ENCODE results near the gene TCF4. TPM values are rescaled to one million over a fixed set of nuclear protein-coding genes. Genes with fewer than 3 reads are reported as not detected.

The TCF4 gene
- total RNA-seq, 2 experiments from 2014 or later, result 75.9 to 76.0 TPM

- TF ChIP-seq EZH2phosphoT487 (IDR thresholded peaks at IDR 0.05; ENCODE audit: borderline replicate concordance, low read depth, low read length) (no peak), CTCF (conservative IDR thresholded peaks at IDR 0.05; ENCODE audit: low read length) (no peak)
- Histone ChIP-seq H3K4me3 (ENCODE audit: low read depth, low read length, poor library complexity, severe bottlenecking) (no peak overlapping the region), H3K4me2 (ENCODE audit: low read length) (no peak overlapping the region), H3K9me2 (ENCODE audit: insufficient read depth, low read length) (no peaks in the 10 kb centered on the region), H3K9me3 (ENCODE audit: low read length) (no peaks in the 10 kb centered on the region), H3K4me1 (ENCODE audit: insufficient read depth, low read length, poor library complexity, severe bottlenecking) (no peaks in the 10 kb centered on the region), H3K27ac (ENCODE audit: low read depth, low read length, poor library complexity, severe bottlenecking) (no peak overlapping the region), H3K79me2 (ENCODE audit: insufficient read depth, low read depth, low read length) (no peaks in the 10 kb centered on the region), H3K36me3 (ENCODE audit: insufficient read depth, low read length) (no peaks in the 10 kb centered on the region), H2AFZ (ENCODE audit: low read length) (no peak overlapping the region), H4K20me1 (ENCODE audit: insufficient read depth, low read length) (no peaks in the 10 kb centered on the region)
- ChIA-PET CTCF (ENCODE audit: unreplicated experiment) (no interaction called here), POLR2A (interaction anchor here (0.6 kb wide), 1 partner anchor 960 kb away, joined by 3 read pairs; no protein-coding TSS in a partner anchor)
- DNase-seq (ENCODE audit: low spot score), result no peak
- intact Hi-C loops (cut with micrococcal nuclease; ENCODE audit: unreplicated experiment), result no loop called here
- no TSS peak for BruUV-seq (replicated peaks)
Measured at GRCh38 chr18:55623626-55624025, 35.6 kb upstream of the TCF4 start.

- Histone ChIP-seq H3K9me3 (ENCODE audit: low read length) (no peaks in the 10 kb centered on the region), H2AFZ (ENCODE audit: low read length) (no peak overlapping the region), H3K4me1 (ENCODE audit: insufficient read depth, low read length, poor library complexity, severe bottlenecking) (no peaks in the 10 kb centered on the region), H3K36me3 (ENCODE audit: insufficient read depth, low read length) (no peaks in the 10 kb centered on the region), H3K4me2 (ENCODE audit: low read length) (no peak overlapping the region), H3K79me2 (ENCODE audit: insufficient read depth, low read depth, low read length) (no peaks in the 10 kb centered on the region), H4K20me1 (ENCODE audit: insufficient read depth, low read length) (no peaks in the 10 kb centered on the region), H3K4me3 (ENCODE audit: low read depth, low read length, poor library complexity, severe bottlenecking) (no peak overlapping the region), H3K27ac (ENCODE audit: low read depth, low read length, poor library complexity, severe bottlenecking) (no peak overlapping the region), H3K9me2 (ENCODE audit: insufficient read depth, low read length) (no peaks in the 10 kb centered on the region)
- no TSS peak for BruUV-seq (replicated peaks)
- intact Hi-C loops (cut with micrococcal nuclease; ENCODE audit: unreplicated experiment), result no loop called here
- ChIA-PET POLR2A (no interaction called here), CTCF (ENCODE audit: unreplicated experiment) (no interaction called here)
- DNase-seq (ENCODE audit: low spot score), result no peak
- TF ChIP-seq EZH2phosphoT487 (IDR thresholded peaks at IDR 0.05; ENCODE audit: borderline replicate concordance, low read depth, low read length), result no peak
- TF ChIP-seq CTCF (conservative IDR thresholded peaks at IDR 0.05; ENCODE audit: low read length), result no peak
Measured at GRCh38 chr18:55610506-55610905, 22.5 kb upstream of the TCF4 start.

GRCh38 chr18:55609160-55609825 lies 21.3 kb upstream of the TCF4 start:
- intact Hi-C loops (cut with micrococcal nuclease; ENCODE audit: unreplicated experiment), result no loop called here
- H3K79me2 ChIP-seq (ENCODE audit: insufficient read depth, low read depth, low read length), result no peaks in the 10 kb centered on the region
- H3K9me2 ChIP-seq (ENCODE audit: insufficient read depth, low read length), result no peaks in the 10 kb centered on the region
- no peak for DNase-seq (ENCODE audit: low spot score)
- H3K4me2 ChIP-seq (ENCODE audit: low read length), result no peak overlapping the region
- no peaks in the 10 kb centered on the region for H4K20me1 ChIP-seq (ENCODE audit: insufficient read depth, low read length)
- CTCF ChIA-PET (ENCODE audit: unreplicated experiment), result no interaction called here
- no peak overlapping the region for H2AFZ ChIP-seq (ENCODE audit: low read length)
- no TSS peak for BruUV-seq (replicated peaks)
- no peaks in the 10 kb centered on the region for H3K36me3 ChIP-seq (ENCODE audit: insufficient read depth, low read length)
- H3K27ac ChIP-seq (ENCODE audit: low read depth, low read length, poor library complexity, severe bottlenecking), result no peak overlapping the region
- POLR2A ChIA-PET, result no interaction called here
- no peaks in the 10 kb centered on the region for H3K9me3 ChIP-seq (ENCODE audit: low read length)
- TF ChIP-seq CTCF (conservative IDR thresholded peaks at IDR 0.05; ENCODE audit: low read length) (no peak), EZH2phosphoT487 (IDR thresholded peaks at IDR 0.05; ENCODE audit: borderline replicate concordance, low read depth, low read length) (no peak)
- H3K4me3 ChIP-seq (ENCODE audit: low read depth, low read length, poor library complexity, severe bottlenecking), result no peak overlapping the region
- no peaks in the 10 kb centered on the region for H3K4me1 ChIP-seq (ENCODE audit: insufficient read depth, low read length, poor library complexity, severe bottlenecking)

Data from OCI-LY7 (cell line).